B cell (primary cell): Measurements from ENCODE around the gene PACSIN1. TPM values are rescaled to one million over a fixed set of nuclear protein-coding genes. Genes with fewer than 3 reads are reported as not detected.

Experiments
- ATAC-seq: fragments of 200-7000 bp; cut with Tn5 transposase; one replicate; pipeline ENCODE4 v1.10.0; 2021; ENCODE audit warnings: low read depth, mild to moderate bottlenecking, moderate number of reproducible peaks, moderate library complexity
- CTCF ChIA-PET: fragments of 350-600 bp; sonication (Branson Sonifier 250); formaldehyde crosslinking; loops from one replicate; lab custom pipeline; 2021; ENCODE audit warnings: antibody characterized with exemption, inconsistent platforms; lab: Charles Lee
- POLR2A ChIA-PET: fragments of 350-600 bp; sonication (Branson Sonifier 250); formaldehyde crosslinking; loops from one replicate; lab custom pipeline; 2021; ENCODE audit warnings: antibody characterized with exemption; lab: Charles Lee
- DNase-seq: peaks from one replicate; pipeline ENCODE4 v3.0.0; 2013
- H2AFZ ChIP-seq: 2 replicates; pipeline ENCODE4 v1.6.1; 2012; ENCODE audit warnings: mild to moderate bottlenecking, low read depth, low read length; ENCODE audit not compliant: insufficient read depth, poor library complexity, severe bottlenecking
- H3K27ac ChIP-seq, 2 donors: 1 replicate in 1 of 2; 2 replicates in 1 of 2; pipeline ENCODE4 v1.5.1; 2012 to 2013; ENCODE audit warnings: low read length in 2 of 2, mild to moderate bottlenecking in 2 of 2, moderate library complexity in 1 of 2
- H3K27me3 ChIP-seq, 4 experiments: fragments of 200-600 bp in 1 of 4; sonication (generic) in 1 of 4; replicated peaks in 1 of 4; 1 replicate in 2 of 4; 2 replicates in 2 of 4; pipeline versions ENCODE4 v1.6.1 to v1.7.0; 2013 to 2016; ENCODE audit warnings: low read length in 3 of 4, mild to moderate bottlenecking in 2 of 4, mixed read lengths in 1 of 4, moderate library complexity in 1 of 4; ENCODE audit not compliant: insufficient read depth in 4 of 4, control insufficient read depth in 3 of 4; ENCODE audit errors: control extremely low read depth in 1 of 4
- H3K36me3 ChIP-seq, 2 experiments: replicated peaks in 1 of 2; 1 replicate in 1 of 2; 2 replicates in 1 of 2; pipeline versions ENCODE4 v1.6.1 to v1.7.1; 2013; ENCODE audit warnings: low read length in 1 of 2; ENCODE audit not compliant: insufficient read depth in 2 of 2, control insufficient read depth in 1 of 2; ENCODE audit errors: control extremely low read depth in 1 of 2, extremely low read depth in 1 of 2
- H3K4me1 ChIP-seq, 2 donors: fragments of 200-600 bp in 1 of 2; sonication (generic) in 1 of 2; 1 replicate in 1 of 2; 2 replicates in 1 of 2; pipeline versions ENCODE4 v1.5.1 to v1.6.1; 2013 to 2017; ENCODE audit warnings: low read length in 2 of 2; ENCODE audit not compliant: control insufficient read depth in 2 of 2, insufficient read depth in 2 of 2
- H3K4me2 ChIP-seq: replicated peaks from 2 replicates; pipeline ENCODE3; 2012; ENCODE audit warnings: mild to moderate bottlenecking, low read depth, low read length; ENCODE audit not compliant: poor library complexity, severe bottlenecking
- H3K4me3 ChIP-seq, 5 experiments: fragments of 200-600 bp in 1 of 5; sonication (generic) in 1 of 5; 1 replicate in 3 of 5; 2 replicates in 2 of 5; pipeline versions ENCODE4 v1.5.1 to v1.7.0; 2011 to 2016; ENCODE audit warnings: low read length in 4 of 5, mild to moderate bottlenecking in 4 of 5, low read depth in 2 of 5, control low read depth in 1 of 5, moderate library complexity in 1 of 5; ENCODE audit not compliant: insufficient read depth in 1 of 5; ENCODE audit errors: control extremely low read depth in 1 of 5, extremely low read depth in 1 of 5
- H3K79me2 ChIP-seq: fragments of 200-600 bp; sonication (generic); one replicate; pipeline ENCODE4 v1.6.0; 2016; ENCODE audit warnings: low read length; ENCODE audit not compliant: control insufficient read depth, insufficient read depth
- H3K9ac ChIP-seq: fragments of 200-600 bp; sonication (generic); 2 replicates; pipeline ENCODE4 v1.6.1; 2017; ENCODE audit warnings: mild to moderate bottlenecking, low read length, moderate library complexity
- H3K9me3 ChIP-seq, 3 donors: one replicate each; pipeline versions ENCODE4 v1.6.1 to v1.7.1; 2013; ENCODE audit warnings: low read length in 2 of 3; ENCODE audit not compliant: control insufficient read depth in 2 of 3, insufficient read depth in 1 of 3; ENCODE audit errors: control extremely low read depth in 1 of 3
- H4K20me1 ChIP-seq: 2 replicates; pipeline ENCODE4 v1.6.0; 2012; ENCODE audit warnings: mild to moderate bottlenecking, low read length; ENCODE audit not compliant: insufficient read depth, control insufficient read depth, poor library complexity, severe bottlenecking
- H3K27ac Mint-ChIP-seq: one replicate; pipeline ENCODE4 v1.8.0; 2021; ENCODE audit warnings: mixed read lengths
- H3K27me3 Mint-ChIP-seq: one replicate; pipeline ENCODE4 v1.8.0; 2021; ENCODE audit warnings: mixed read lengths
- H3K4me1 Mint-ChIP-seq: one replicate; pipeline ENCODE4 v1.8.0; 2021; ENCODE audit warnings: mixed read lengths
- H3K4me3 Mint-ChIP-seq: one replicate; pipeline ENCODE4 v1.8.0; 2021; ENCODE audit warnings: mixed read lengths
- H3K9me3 Mint-ChIP-seq: one replicate; pipeline ENCODE4 v1.8.0; 2022; ENCODE audit warnings: mixed read lengths; ENCODE audit not compliant: insufficient read depth
- EZH2 ChIP-seq: IDR thresholded peaks from 2 replicates; pipeline ENCODE4 v1.6.1; 2012; ENCODE audit warnings: borderline replicate concordance, low read depth, mild to moderate bottlenecking, moderate library complexity, low read length; ENCODE audit not compliant: insufficient read depth, poor library complexity, severe bottlenecking
- WGBS: methylation state at CpG from one replicate; pipeline ENCODE4 v1.1.5; 2013; ENCODE audit warnings: missing lambda C conversion rate; ENCODE audit not compliant: insufficient coverage; 5-methylcytosine and 5-hydroxymethylcytosine counted together
- intact Hi-C: fragments of 100-400 bp; cut with micrococcal nuclease; formaldehyde crosslinking; loops from one replicate; pipeline ENCODE4 v1.10.0; 2022
- polyA plus RNA-seq: library from polyadenylated mRNA; depleted of rRNA; stranded (reverse); fragments of >200 nt; gene quantifications from 2 replicates; pipeline ENCODE4 v1.2.3, GENCODE V29; 2012
- total RNA-seq, 2 donors: library from RNA; stranded (reverse); fragments of 120-200 nt in 1 of 2; gene quantifications; 1 replicate in 1 of 2; 2 replicates in 1 of 2; pipeline versions ENCODE4 v1.2.3 to v1.2.4, GENCODE V29; 2013 to 2022
- TF ChIP-seq, protein P1 (sequence below): fragments of 200-600 bp; IDR thresholded peaks from one replicate; pipeline ENCODE4 v1.8.0; 2022; ENCODE audit warnings: antibody characterized with exemption, mild to moderate bottlenecking

Gene PACSIN1
- total and polyA plus RNA-seq, 2 donors (not counting 1 experiment from before 2014, with no cell fraction given) = 0.18 to 0.20 TPM

- H3K9me3 ChIP-seq = no peaks in the 10 kb centered on the region
- no peak overlapping the region for H3K9ac ChIP-seq
- Mint-ChIP-seq H3K27me3 (no peaks in the 10 kb centered on the region), H3K4me3 (peak overlapping the region; percentile 19), H3K27ac (peak overlapping the region; percentile 32), H3K9me3 (no peaks in the 10 kb centered on the region), H3K4me1 (peaks cover 15% of the 10 kb centered on the region)
- POLR2A ChIA-PET = no interaction called here
- H3K4me1 ChIP-seq = peaks cover 13 to 20% of the 10 kb centered on the region in 2 donors
- H3K79me2 ChIP-seq = no peaks in the 10 kb centered on the region
- DNase-seq = no peak
- 92% methylated on average over 13 of the region's 13 CpGs for WGBS
- intact Hi-C loops = loop anchor here (10.0 kb wide), 1 partner anchor 341 kb away; no protein-coding TSS in a partner anchor
- H4K20me1 ChIP-seq = no peaks in the 10 kb centered on the region
- no peak overlapping the region for H3K4me3 ChIP-seq
- TF ChIP-seq, protein P1, sequence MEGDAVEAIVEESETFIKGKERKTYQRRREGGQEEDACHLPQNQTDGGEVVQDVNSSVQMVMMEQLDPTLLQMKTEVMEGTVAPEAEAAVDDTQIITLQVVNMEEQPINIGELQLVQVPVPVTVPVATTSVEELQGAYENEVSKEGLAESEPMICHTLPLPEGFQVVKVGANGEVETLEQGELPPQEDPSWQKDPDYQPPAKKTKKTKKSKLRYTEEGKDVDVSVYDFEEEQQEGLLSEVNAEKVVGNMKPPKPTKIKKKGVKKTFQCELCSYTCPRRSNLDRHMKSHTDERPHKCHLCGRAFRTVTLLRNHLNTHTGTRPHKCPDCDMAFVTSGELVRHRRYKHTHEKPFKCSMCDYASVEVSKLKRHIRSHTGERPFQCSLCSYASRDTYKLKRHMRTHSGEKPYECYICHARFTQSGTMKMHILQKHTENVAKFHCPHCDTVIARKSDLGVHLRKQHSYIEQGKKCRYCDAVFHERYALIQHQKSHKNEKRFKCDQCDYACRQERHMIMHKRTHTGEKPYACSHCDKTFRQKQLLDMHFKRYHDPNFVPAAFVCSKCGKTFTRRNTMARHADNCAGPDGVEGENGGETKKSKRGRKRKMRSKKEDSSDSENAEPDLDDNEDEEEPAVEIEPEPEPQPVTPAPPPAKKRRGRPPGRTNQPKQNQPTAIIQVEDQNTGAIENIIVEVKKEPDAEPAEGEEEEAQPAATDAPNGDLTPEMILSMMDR = no peak
- no peak for TF ChIP-seq EZH2
- H3K27me3 ChIP-seq = no peaks in the 10 kb centered on the region
- CTCF ChIA-PET = interaction anchor here (0.6 to 3.4 kb wide), 2 partner anchors 29 to 84 kb away, joined by 4 to 19 read pairs; no protein-coding TSS in a partner anchor
- H2AFZ ChIP-seq = peak overlapping the region; percentile 75
- ATAC-seq = no peak
- H3K36me3 ChIP-seq = no peaks in the 10 kb centered on the region
- peak overlapping the region; percentile 68 for H3K4me2 ChIP-seq
- no peak overlapping the region for H3K27ac ChIP-seq
Measured at GRCh38 chr6:34525431-34526175, 59.7 kb downstream of the PACSIN1 start.
